GM18858 (cell line): ENCODE results near the gene BPNT1.
"Not testable (repeated sequence)": the region's sequence is repeated elsewhere in the genome, so short reads cannot be mapped to it uniquely, and the experiment has no call there.

Experiments used
- ATAC-seq: cut with Tn5 transposase; IDR thresholded peaks from one replicate; pipeline ENCODE4 v1.9.1; 2021; ENCODE audit not compliant: unreplicated experiment

Gene BPNT1, protein sequence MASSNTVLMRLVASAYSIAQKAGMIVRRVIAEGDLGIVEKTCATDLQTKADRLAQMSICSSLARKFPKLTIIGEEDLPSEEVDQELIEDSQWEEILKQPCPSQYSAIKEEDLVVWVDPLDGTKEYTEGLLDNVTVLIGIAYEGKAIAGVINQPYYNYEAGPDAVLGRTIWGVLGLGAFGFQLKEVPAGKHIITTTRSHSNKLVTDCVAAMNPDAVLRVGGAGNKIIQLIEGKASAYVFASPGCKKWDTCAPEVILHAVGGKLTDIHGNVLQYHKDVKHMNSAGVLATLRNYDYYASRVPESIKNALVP

DNA sequence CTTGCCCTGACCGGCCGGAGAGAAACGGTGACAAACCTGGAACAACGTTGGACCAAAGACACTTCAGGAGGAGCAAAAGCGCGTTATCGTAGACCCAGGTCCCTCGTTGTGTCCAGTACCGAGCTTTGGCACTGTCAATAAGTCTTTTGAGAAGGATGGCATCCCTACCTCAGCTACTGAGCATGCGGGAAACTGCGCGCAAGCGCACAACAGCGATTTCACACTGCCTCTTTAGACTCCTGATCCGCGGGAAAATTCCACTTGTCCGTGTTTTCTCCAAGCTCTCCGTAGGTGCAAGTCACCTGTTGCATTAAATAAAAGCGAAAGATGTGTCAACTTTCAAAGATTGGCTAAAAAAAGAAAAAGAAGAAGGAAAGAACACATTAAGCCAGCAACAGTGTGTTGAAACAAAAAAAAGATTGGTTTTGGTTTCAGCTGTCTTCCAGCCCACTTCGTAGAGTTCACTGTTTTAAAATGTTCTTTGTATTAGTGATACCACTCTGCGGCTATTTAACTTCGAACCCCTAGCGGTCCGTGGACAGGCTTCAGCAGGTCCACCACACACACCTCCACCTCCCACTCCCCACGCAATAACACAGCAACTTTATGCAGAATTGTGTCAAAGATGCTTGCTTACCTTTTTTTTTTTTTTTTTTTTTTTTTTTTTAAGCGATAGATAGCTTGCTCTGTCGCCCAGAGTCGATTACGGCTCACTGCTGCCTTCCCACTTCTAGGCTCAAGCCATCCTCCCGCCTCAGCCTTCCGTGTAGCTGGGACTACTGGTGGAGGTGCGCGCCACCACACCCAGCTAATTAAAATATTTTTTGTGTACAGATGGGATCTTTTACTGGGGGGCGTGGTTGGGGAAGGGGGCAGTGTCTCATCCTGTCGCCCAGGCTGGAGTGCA is at the start of gene BPNT1:
BPNT1 (minus strand) TSS at position 139 of the 907 bp plus-strand sequence. CDS start 9,942 bp downstream, outside the sequence.
- peak; percentile 57 for ATAC-seq

DNA sequence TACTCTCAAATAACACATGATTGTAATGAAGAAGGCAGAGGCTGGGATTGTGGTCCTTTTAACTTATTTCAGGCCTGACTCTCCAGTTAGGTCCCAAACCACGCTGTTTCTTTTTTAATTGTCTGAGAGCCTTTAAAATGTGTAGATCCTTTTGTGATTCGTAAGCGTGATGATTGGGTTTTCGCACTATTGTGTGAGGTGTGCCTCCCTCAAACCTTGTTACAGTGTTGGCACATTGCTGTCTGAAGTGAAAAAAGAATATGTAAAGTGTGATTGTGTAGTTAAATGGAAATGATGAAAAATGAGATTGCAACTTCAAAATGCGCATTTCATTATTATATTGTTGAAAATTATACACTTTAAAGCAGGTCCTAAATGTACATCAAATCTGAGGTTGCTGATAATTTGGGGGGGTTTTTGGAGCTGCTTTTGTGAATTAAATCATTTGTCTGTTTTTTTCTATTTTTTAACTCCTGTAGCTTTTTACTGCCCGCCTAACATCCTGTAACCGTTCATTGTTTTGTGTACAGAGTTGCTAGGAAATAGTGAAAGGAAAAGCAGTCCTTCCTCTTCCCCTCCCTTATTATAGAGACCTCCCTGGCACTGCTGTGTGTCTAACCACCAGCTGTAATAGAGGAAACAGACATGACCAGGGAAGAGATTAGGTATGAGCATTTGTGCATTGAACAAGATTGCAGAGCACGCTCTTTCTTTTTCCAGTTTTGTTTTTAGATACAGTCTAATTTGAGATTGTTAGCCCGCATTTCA is 47.6 kb upstream of the BPNT1 start:
- no peak for ATAC-seq

DNA sequence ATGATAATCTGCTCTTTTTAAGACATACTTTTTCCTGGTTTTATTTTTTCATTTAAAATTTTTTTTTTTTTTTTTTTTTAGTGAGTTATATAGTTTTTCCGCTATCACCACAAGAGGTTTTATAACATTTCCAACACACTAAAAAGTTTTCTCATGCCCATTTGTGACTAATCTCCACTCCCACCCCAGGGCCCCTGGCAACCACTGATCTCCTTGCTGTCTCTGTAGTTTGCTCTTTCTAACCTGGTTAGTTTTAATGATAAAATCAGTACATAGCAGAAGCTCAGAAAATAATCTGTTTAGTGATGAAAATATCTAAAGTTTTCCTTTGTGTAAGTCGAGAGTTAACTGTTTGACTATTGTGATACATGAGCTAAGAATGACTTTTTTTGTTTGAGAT is 46.2 kb upstream of the BPNT1 start:
- ATAC-seq: no peak

DNA sequence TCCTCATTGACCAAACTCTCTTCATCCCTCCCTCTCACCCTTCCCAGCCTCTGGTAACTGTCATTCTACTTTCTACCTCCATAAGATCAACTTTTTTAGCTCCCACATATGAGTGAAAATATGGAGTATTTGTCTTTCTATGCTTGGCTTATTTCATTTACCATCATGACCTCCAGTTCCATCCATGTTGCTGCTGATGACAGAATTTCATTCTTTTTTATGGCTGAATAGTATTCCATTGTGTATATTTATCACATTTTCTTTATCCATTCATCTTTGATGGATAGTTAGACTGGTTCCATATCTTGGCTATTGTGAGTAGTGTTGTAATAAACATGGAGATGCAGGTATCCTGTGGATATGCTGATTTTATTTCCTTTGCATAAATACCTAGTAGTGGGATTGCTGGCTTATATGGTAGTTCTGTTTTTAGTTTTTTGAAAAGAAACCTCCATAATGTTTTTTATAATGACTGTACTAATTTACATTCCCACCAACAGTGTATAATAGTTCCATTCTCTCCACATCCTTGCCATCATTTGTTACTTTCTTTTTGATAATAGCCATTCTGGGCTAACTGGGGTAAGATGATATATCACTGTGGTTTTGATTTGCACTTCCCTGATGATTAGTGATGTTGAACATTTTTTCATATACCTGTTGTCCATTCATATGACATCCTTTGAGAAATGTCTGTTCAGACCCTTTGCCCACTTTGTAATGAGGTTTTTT is 40.1 kb upstream of the BPNT1 start:
- ATAC-seq: no peak

DNA sequence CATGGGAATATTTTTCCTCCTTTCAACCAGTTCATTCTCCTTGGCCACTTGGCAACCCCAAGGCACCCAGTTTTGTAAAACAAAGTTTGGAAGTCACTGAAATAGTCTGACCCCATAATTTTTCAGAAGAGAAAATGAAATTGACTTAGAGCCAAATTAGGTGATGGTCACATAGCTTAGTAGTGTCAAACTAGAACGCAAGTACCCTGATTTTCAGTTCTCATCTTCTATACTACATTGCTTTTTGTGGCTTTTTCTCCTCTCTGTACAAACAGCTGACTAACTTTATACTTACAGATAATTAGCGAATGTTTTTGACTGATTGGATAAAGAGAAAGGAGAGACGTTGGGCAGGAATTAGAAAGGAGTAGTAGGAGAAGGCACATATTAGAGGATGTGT is 37.5 kb upstream of the BPNT1 start:
- ATAC-seq: no peak

DNA sequence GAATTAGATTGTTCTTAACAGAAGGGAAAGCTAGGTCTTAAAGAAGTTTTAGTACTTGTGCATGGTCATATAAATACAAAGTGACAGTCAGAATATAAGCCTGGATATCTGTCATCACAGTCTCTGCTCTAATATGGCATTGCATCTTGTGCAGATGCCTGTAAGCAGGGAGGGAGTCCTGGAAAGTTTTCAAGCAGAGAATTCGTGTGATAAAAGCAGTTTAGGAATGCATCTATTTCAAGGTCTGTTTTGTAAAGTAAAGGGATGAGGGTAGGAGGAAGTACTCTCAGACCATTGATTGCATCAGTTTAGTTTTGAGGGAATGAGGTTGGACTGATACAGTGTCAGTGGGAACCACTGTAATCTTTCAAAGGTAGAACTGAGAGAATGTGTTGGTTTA is 35.0 kb upstream of the BPNT1 start:
- no peak for ATAC-seq

DNA sequence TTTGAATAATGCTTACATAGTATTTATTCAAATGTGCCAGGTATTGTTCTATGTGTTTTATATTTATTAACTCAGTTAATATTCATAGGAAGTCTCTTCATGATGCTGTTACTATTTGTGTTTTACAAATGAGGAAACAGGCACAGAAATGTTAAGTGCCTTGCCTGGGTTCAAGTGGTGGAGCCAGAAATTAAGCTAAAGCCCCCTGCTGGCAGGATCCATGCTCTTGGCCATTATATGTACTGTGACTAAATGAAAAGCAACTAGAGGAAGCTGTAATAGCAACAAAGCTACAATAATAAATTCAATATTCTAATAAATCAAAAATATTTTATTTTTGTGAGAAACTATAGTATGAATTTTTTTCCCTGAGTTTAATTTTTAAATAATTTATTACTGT is 34.3 kb upstream of the BPNT1 start:
- ATAC-seq: no peak

DNA sequence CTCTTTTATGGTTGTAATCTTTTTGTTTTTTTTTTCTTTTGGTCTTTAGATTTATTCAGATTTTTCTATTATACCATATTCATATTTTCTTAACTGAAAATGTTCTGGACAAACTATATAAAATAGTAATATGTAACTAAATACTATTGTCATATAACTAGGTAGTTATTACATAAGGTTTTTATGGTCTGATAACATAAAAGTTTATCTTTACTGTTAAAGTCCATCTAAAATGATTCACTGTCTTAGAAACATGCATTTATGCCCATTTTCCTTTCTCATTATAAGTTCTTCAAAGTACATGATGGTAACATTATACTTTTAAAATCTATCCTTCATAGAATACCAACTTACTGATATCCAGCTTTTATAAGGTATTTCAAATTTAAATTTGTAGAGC is 33.5 kb upstream of the BPNT1 start:
- no peak for ATAC-seq

DNA sequence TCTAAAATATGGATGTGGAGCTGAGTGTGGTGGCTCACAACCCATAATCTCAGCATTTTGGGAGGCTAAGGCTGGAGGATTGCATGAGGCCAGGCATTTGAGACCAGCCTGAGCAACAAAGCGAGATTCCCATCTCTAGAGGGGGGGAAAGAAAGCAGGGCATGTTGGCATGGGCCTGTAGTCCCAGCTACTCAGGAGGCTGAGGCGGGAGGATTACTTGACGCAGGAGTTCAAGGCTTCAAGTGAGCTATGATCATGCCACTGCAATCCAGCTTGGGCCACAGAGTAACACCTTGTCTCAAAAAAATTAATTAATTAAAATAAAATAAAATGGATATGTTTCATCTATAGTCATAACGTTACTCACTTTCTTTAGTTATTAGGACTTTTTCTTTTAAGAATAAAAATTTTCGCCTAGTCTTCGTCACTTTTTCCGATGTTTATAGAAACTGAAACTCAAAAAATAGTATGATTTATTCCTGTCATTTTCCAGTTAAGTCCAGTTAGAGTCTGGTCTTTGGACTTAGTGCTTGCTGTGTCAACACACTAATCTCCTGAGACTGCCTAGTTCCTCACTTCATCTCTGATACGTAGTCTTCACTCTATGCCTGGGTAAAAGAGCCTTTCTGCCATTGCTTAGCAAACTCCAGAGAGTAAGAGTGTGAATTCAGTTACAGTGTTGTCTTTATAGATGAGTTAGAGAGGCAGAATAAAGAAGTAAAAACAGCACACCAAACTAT is 32.4 kb upstream of the BPNT1 start:
- ATAC-seq: no peak

DNA sequence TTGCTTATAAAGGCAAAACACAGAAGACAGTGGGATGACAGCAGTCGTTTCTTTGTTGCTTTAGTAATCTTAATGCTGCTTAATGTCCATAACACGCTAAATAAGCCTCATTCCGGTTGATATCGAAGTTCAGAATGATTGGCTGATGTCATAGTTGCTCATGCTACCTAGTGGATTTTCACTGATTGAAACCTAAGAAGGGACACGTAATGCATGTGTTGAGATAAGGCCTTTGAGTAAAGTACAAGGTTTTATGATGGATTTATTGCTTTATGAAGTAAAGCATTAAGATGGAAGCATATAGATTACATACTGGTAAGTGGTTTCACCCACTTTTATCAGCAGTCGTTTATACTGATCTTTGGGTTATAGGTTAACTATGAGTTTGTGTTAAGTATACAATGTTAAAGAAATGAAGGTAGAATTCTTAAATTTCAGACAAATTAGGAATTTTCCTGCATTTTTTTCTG is 29.5 kb upstream of the BPNT1 start:
- ATAC-seq: no peak

DNA sequence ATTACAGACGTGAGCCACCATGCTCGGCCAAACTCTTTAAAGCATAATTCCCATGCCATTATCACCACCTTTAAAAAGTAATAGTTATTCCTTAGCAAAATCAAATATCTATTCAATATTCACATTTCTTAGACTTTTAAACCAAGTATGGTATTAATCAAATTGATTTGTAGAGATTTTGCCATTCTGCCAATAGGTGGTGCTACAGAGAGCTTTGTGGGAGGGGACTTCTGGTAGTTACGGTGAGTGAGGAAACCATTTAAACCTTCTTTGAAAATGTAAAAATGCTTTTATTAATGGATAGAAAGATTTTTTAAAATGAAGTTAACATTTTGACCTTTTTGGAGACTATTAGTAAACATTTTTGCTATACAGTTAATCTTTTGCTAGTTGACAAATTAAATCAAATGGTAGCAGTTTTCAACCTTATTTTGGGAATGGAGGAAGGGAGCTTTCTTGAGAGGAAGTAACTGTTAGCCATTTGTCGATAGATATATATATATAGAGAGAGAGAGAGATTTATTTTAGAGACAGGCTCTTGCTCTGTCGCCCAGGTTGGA is 23.6 kb upstream of the BPNT1 start:
- ATAC-seq: no peak

DNA sequence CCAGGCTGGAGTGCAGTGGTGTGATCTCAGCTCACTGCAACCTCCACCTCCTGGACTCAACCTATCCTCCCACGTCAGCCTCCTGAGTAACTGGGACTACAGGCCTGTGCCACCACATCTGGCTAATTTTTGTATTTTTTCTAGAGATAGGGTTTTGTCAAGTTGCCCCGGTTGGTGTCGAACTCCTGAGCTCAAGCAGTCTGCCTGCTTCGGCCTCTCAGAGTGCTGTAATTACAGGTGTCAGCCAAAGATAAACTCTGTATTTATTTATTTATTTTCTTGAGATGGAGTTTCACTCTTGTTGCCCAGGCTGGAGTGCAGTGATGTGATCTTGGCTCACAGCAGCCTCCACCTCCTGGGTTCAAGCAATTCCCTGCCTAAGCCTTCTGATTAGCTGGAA is 23.0 kb upstream of the BPNT1 start:
- not testable (repeated sequence) for ATAC-seq

DNA sequence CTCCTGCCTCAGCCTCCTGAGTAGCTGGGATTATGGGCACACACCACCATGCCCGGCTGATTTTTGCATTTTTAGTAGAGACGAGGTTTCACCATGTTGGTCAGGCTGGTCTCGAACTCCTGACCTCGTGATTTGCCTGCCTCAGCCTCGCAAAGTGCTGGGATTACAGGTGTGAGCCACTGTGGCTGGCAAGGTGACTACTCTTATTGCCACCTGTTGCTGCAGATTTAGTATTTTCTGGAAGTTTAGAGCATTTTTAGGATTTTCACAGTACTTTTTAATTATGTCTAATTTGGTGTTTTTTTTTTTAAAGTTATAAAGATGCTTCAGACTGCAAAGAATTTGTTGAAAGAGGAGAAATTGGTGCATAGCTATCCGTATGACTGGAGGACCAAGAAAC is 20.9 kb upstream of the BPNT1 start:
- ATAC-seq: not testable (repeated sequence)

DNA sequence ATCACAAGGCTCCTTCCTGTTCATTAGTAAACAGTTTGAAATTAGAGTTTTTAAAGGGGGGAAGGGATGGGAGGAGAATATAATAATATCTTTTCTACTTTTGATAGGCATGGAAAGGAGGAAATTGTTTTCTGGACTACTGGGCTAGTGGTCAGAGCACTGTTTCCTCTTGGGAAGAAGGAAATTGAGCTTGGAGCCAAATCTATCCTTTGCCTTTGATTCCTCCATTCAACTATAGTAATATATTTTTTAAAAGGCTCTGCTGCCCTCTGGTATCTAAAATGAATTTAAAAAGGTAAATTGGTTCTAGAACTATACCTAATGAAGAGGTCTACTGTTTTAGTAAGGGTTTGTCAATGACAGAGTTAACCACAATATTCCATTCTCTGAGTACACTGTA is 10.2 kb upstream of the BPNT1 start:
- no peak for ATAC-seq

DNA sequence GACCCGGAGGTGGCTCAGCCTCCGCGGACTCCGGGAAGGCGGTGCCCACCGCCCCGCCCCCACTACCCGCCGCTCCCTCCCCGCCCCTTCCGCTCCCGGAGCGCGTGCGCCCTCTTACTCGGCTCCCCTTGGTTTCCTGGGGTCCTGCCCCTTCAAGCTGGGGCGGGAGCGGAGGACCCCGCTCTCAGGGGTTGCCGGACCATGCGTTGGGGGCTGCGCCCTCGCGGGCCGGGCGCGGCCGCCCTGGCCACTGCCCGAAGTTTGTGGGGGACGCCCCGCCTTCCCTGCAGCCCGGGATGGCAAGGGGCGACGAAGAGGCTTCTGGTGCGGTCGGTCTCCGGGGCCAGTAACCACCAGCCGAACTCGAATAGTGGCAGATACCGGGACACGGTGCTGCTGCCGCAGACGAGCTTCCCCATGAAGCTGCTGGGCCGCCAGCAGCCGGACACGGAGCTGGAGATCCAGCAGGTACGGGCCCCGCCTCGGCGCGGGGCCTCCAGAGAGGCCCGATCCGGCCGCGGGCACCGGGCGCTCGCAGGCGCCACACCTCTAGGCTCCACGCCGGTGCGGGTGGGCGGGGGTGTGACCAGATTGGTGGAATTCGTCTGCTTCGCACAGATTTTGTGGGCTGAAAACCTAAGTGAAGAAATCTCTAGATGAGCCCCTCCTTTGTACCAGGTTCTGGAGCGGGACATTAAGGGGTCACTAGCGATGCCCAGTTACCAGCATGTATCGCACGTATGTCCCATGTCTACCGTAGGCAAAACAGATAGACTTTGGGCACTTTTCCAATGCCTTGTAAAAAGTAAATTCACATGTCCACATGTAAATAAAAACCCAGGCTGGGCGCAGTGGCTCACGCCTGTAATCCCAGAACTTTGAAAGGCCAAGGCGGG is 4.7 kb upstream of the BPNT1 start, which contains the start of gene IARS2:
IARS2 (plus strand) TSS at position 117 of the 896 bp plus-strand sequence; CDS start at position 202, 85 bp downstream.
- ATAC-seq: peak; percentile 32

DNA sequence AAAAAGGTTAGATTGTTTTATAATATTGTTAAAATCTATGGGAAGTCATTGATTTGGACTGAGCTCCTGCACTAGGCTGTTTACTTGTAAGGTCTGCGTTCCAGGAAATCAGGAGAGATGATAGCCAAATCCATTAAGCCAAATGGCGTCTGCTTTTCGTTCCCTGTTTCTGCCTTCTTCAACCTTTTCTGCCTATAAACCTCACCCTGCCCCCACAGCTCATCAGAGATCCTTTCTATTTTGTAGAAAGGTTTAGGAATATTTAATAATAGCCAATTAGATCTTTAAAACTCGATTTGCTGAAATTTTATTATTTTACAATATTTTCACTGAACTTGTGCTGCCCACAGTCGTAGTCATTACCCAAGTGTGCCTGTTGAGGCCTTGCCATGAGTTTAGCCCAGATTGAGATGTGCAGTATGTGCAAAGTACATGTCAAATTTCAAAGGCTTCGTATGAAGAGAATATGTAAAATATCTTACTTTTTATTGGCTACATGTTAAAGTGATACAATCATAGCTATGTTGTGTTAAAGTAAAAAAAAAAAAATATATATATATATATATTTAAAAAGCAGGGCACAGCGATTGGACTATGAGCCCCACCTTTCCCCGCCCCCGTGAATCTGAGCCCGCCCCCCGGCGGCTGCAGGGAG is 3.9 kb upstream of the BPNT1 start:
- peak; percentile 7 for ATAC-seq

DNA sequence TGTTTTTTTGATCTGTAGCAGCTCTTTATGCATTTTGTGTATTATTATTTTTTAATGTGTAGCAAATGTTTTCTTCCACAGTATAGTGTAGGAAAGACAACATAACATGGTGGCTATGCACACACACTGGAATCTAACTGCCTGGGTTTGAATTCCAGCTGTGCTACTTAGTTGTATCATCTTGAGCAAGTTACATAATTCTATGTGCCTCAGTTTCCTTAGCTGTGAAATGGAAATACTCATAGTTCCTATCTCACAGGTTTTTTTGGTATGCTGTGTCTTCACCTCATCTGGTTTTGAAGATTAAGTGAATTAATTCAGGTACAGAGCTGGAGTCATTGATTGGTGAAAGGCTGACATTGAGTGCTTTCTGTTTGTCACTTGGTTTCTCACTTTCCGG is 3.1 kb upstream of the BPNT1 start:
- ATAC-seq: no peak

DNA sequence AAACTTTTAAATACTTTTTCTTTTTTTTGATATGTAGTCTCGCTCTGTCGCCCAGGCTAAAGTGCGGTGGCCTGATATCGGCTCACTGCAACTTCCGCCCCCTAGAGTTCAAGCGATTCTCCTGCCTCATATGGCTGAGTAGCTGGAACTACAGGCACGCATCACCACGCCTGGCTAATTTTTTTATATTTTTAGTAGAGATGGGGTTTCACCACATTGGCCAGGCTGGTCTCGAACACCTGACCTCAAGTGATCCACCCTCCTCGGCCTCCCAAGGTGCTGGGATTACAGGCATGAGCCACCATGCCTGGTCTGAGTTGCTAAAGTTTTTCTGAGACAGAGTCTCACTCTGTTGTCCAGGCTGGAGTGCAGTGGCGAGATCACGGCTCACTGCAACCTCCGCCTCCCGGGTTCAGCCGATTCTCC is 3.3 kb downstream of the BPNT1 start:
- ATAC-seq: peak; percentile 42
